A673 (cell line): Measurements from ENCODE around the gene CCBE1. TPM values are rescaled to one million over a fixed set of nuclear protein-coding genes. Genes with fewer than 3 reads are reported as not detected.

Experiments
- BruUV-seq: library from RNA; stranded (reverse); fragments of 400-500 nt; replicated peaks from 2 replicates; lab custom pipeline; 2021; lab: Mats Ljungman, UMichigan
- CTCF ChIA-PET: fragments of 300-600 bp; sonication (Branson Sonifier 250); formaldehyde crosslinking; loops from one replicate; lab custom pipeline; 2022; ENCODE audit warnings: antibody characterized with exemption; lab: Charles Lee
- POLR2A ChIA-PET: fragments of 300-600 bp; sonication (Branson Sonifier 250); formaldehyde crosslinking; loops from one replicate; lab custom pipeline; 2022; ENCODE audit warnings: antibody characterized with exemption; ENCODE audit not compliant: low non-redundant PET; lab: Charles Lee
- DNase-seq: peaks from one replicate; pipeline ENCODE4 v3.0.0-alpha.2; 2015; ENCODE audit warnings: low spot score
- H3K27ac ChIP-seq: fragments of 200-600 bp; sonication (generic); 2 replicates; pipeline ENCODE4 v1.5.1; 2016; ENCODE audit warnings: mixed run types, low read depth, mild to moderate bottlenecking, mixed read lengths, antibody characterized with exemption, low read length; ENCODE audit not compliant: poor library complexity, severe bottlenecking
- H3K27me3 ChIP-seq: fragments of 200-600 bp; sonication (generic); replicated peaks from 2 replicates; pipeline ENCODE4 v1.6.1; 2017; ENCODE audit warnings: mixed run types, low read depth, mild to moderate bottlenecking, mixed read lengths, antibody characterized with exemption, low read length; ENCODE audit not compliant: insufficient read depth, poor library complexity
- H3K36me3 ChIP-seq: fragments of 200-600 bp; sonication (generic); 2 replicates; pipeline ENCODE4 v1.6.1; 2016; ENCODE audit warnings: mixed run types, mild to moderate bottlenecking, mixed read lengths, antibody characterized with exemption, low read length; ENCODE audit not compliant: insufficient read depth, poor library complexity, severe bottlenecking
- H3K4me1 ChIP-seq: fragments of 200-600 bp; sonication (generic); 2 replicates; pipeline ENCODE4 v1.6.1; 2017; ENCODE audit warnings: mixed run types, mild to moderate bottlenecking, mixed read lengths, antibody characterized with exemption, low read length; ENCODE audit not compliant: insufficient read depth, poor library complexity, severe bottlenecking
- H3K4me3 ChIP-seq: fragments of 200-600 bp; sonication (generic); 2 replicates; pipeline ENCODE4 v1.5.1; 2016; ENCODE audit warnings: low read depth, mixed run types, mild to moderate bottlenecking, mixed read lengths, low read length; ENCODE audit not compliant: poor library complexity, severe bottlenecking
- H3K9me3 ChIP-seq: fragments of 200-600 bp; sonication (generic); 2 replicates; pipeline ENCODE4 v1.6.1; 2016; ENCODE audit warnings: mixed run types, low read depth, mild to moderate bottlenecking, mixed read lengths, antibody characterized with exemption, low read length; ENCODE audit not compliant: poor library complexity, severe bottlenecking
- EZH2 ChIP-seq: fragments of 200-600 bp; sonication (generic); IDR thresholded peaks from 2 replicates; pipeline ENCODE4 v1.6.1; 2017; ENCODE audit warnings: borderline replicate concordance, low read depth, mild to moderate bottlenecking, mixed read lengths, antibody characterized with exemption, low read length; ENCODE audit not compliant: poor library complexity, severe bottlenecking
- intact Hi-C: fragments of 100-400 bp; cut with micrococcal nuclease; formaldehyde crosslinking; loops from one replicate; pipeline ENCODE4 v1.10.0; 2022; ENCODE audit not compliant: unreplicated experiment
- total RNA-seq: library from RNA; stranded (reverse); gene quantifications from 2 replicates; pipeline ENCODE4 v1.2.3, GENCODE V29; 2021
- TF ChIP-seq, protein P1 (sequence below): fragments of 300-800, 200-600 bp; sonication (generic); conservative IDR thresholded peaks from 2 replicates; pipeline ENCODE4 v1.5.1; 2017; ENCODE audit warnings: low read depth, mild to moderate bottlenecking, antibody characterized with exemption, low read length, moderate library complexity, mixed read lengths

Gene CCBE1
- total RNA-seq, 1 experiment from 2014 or later = not detected

DNA sequence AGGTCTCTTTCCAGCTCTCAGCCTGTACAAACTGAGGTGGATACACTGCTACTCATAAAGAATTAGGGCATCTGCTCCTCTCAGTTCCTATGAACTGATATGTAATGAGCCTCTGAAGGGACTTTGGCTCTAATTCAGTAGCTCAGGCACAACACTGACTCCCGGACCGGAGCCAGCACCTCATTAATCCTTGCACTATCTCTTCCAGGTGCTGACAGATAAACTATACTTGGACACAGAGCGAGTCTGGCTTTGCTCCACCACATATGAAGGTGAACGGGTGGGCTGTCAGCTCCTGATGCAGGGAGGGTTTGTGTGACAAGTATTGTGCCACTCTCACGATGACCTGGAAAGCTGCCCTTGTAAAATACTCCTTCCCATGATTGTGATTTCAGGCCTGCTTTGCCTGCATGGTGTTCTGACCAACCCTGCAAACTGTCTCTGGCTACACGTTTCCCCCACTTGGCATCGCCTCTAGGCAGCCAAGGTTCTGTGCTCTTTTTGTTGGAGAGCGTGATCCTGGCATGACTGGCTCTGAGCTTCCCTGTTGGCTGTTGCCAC, 226.6 kb downstream of the CCBE1 start:
- Histone ChIP-seq H3K27ac (no peak overlapping the region), H3K27me3 (peaks cover 14% of the 10 kb centered on the region), H3K4me1 (no peaks in the 10 kb centered on the region), H3K4me3 (no peak overlapping the region), H3K36me3 (no peaks in the 10 kb centered on the region), H3K9me3 (no peaks in the 10 kb centered on the region)
- no TSS peak for BruUV-seq
- intact Hi-C loops = no loop called here
- TF ChIP-seq, protein P1, sequence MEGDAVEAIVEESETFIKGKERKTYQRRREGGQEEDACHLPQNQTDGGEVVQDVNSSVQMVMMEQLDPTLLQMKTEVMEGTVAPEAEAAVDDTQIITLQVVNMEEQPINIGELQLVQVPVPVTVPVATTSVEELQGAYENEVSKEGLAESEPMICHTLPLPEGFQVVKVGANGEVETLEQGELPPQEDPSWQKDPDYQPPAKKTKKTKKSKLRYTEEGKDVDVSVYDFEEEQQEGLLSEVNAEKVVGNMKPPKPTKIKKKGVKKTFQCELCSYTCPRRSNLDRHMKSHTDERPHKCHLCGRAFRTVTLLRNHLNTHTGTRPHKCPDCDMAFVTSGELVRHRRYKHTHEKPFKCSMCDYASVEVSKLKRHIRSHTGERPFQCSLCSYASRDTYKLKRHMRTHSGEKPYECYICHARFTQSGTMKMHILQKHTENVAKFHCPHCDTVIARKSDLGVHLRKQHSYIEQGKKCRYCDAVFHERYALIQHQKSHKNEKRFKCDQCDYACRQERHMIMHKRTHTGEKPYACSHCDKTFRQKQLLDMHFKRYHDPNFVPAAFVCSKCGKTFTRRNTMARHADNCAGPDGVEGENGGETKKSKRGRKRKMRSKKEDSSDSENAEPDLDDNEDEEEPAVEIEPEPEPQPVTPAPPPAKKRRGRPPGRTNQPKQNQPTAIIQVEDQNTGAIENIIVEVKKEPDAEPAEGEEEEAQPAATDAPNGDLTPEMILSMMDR = no peak
- TF ChIP-seq EZH2 = no peak
- POLR2A ChIA-PET = no interaction called here
- no peak for DNase-seq
- CTCF ChIA-PET = no interaction called here

DNA sequence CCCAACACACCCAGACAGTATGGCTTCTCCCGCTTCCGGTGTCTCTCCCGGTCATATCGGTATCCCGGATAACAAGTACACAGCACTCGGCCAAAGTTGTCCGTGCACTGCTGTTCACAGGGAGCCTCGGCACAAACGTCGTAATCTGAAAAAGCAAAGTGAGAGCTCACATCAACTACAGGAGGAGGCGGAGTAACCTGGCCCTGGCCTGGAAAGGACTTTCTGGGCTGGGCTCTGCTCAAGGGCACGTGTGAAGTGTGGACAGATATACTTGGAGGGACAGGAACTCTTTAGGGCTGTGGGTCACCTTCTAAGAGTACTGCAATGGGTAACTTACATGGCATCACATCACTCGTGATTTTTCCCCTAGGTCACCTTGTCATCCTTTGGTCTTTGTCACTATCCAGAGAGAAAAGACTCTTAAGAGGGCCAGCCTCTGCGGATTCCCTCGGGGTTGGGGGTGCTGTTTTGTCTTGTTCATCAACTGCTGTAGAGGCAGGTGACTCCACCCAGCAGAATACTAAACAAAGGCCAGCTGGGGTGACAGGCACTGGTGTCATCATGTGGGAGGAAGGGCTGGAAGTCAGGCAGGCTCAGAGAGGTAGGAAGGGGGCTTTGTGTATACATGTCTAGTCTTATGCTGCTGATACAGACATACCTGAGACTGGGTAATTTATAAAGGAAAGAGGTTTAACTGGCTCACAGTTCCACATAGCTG, 227.6 kb downstream of the CCBE1 start:
- no peak overlapping the region for H3K27ac ChIP-seq
- H3K27me3 ChIP-seq = peaks cover 14% of the 10 kb centered on the region
- no TSS peak for BruUV-seq
- ChIA-PET POLR2A (no interaction called here), CTCF (no interaction called here)
- H3K9me3 ChIP-seq = no peaks in the 10 kb centered on the region
- no peak for DNase-seq
- no peaks in the 10 kb centered on the region for H3K36me3 ChIP-seq
- intact Hi-C loops = no loop called here
- TF ChIP-seq EZH2 = no peak
- TF ChIP-seq, protein P1 = no peak
- no peak overlapping the region for H3K4me3 ChIP-seq
- no peaks in the 10 kb centered on the region for H3K4me1 ChIP-seq

DNA sequence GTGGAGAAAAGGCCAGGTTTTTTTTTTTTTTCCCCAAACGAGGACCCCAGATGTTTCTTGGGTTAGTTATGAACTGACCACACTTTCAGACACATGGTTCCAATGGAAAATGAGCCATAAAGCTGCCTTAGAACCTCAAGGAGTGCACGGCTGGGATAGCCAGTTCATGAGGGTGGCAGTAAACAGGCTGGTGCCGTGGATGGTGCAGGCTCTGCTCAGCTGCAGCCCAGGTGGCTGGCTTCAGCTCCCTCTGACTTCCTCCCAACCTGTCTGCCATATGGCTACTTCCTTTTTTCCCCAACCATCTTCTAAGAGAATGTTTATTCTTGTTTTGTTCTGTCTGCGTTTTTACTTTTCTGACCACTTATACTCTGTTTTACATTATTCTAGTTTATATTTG, 228.4 kb downstream of the CCBE1 start:
- intact Hi-C loops = no loop called here
- Histone ChIP-seq H3K36me3 (no peaks in the 10 kb centered on the region), H3K4me3 (no peak overlapping the region), H3K27me3 (peaks cover 9% of the 10 kb centered on the region), H3K9me3 (no peaks in the 10 kb centered on the region), H3K4me1 (no peaks in the 10 kb centered on the region), H3K27ac (no peak overlapping the region)
- no TSS peak for BruUV-seq
- POLR2A ChIA-PET = no interaction called here
- CTCF ChIA-PET = interaction anchor here (1.1 kb wide), 1 partner anchor 10 kb away, joined by 5 read pairs; no protein-coding TSS in a partner anchor
- TF ChIP-seq, protein P1 = no peak
- no peak for TF ChIP-seq EZH2
- DNase-seq = no peak
